HepG2 (cell line): ENCODE results near the gene ALOXE3.

Source experiments
- AGO2 ChIP-seq: fragments of 200-400 bp; formaldehyde crosslinking; optimal IDR thresholded peaks from 2 replicates; pipeline ENCODE3; 2017; ENCODE audit warnings: mild to moderate bottlenecking, low read depth, low read length, moderate library complexity
- CTCF ChIP-seq: sonication (generic); formaldehyde crosslinking; IDR thresholded peaks from 2 replicates; pipeline ENCODE4 v1.5.0; 2020; ENCODE audit warnings: mild to moderate bottlenecking, missing genetic modification reagents, moderate library complexity
- DBP ChIP-seq: sonication (generic); formaldehyde crosslinking; IDR thresholded peaks from 2 replicates; pipeline ENCODE4 v1.4.0; 2020; ENCODE audit warnings: missing genetic modification reagents; ENCODE audit errors: not compliant biosample characterization
- FOXA1 ChIP-seq, 2 experiments: fragments of 450-650 bp in 1 of 2; sonication (generic) in 1 of 2; formaldehyde crosslinking in 1 of 2; IDR thresholded peaks; 2 replicates each; pipeline versions ENCODE4 v1.4.0 to v1.6.1; 2016 to 2020; ENCODE audit warnings: missing genetic modification reagents in 1 of 2
- HOXA5 ChIP-seq: sonication (generic); formaldehyde crosslinking; IDR thresholded peaks from 2 replicates; pipeline ENCODE4 v1.4.0; 2020; ENCODE audit warnings: missing genetic modification reagents
- ZNF609 ChIP-seq: sonication (generic); formaldehyde crosslinking; IDR thresholded peaks from 2 replicates; pipeline ENCODE4 v1.4.0; 2020; ENCODE audit warnings: mild to moderate bottlenecking, missing genetic modification reagents, borderline replicate concordance
- ZNF710 ChIP-seq: sonication (generic); formaldehyde crosslinking; IDR thresholded peaks from 2 replicates; pipeline ENCODE4 v1.5.0; 2020; ENCODE audit warnings: mild to moderate bottlenecking, missing genetic modification reagents, borderline replicate concordance

- TF ChIP-seq AGO2 (no peak), CTCF (CRISPR knock-in tag) (no peak), FOXA1 (IDR thresholded peaks at IDR 0.05) (no peak), FOXA1 (CRISPR knock-in tag; IDR thresholded peaks at IDR 0.05) (no peak), ZNF710 (CRISPR knock-in tag) (no peak), HOXA5 (CRISPR knock-in tag) (no peak), DBP (no peak), ZNF609 (no peak)
These were observed 37.6 kb upstream of the ALOXE3 start for GRCh38 chr17:8155996-8156245.
